ENCODE data around the gene PRSS48. TPM values are rescaled to one million over a fixed set of nuclear protein-coding genes. Genes with fewer than 3 reads are reported as not detected.

PRSS48 gene
- total RNA-seq = not detected in 2 replicates

GRCh38 chr4:151276787-151277562, at the start of gene PRSS48:
Gene PRSS48, plus strand, starts transcription at chr4:151277161. Its CDS starts 12 bp downstream, at chr4:151277173.

GRCh38 chr4:151325111-151325948, 48.4 kb downstream of the PRSS48 start, which contains the start of gene SH3D19:
Gene SH3D19, minus strand, starts transcription at chr4:151325605. Its CDS starts 253 bp downstream, at chr4:151325352.

Other genes starting within 250 kb of the PRSS48 start
- gene RPS3A, start 177.5 kb upstream of the PRSS48 start, total RNA-seq = 2,726 and 4,108 TPM in 2 replicates
- 22.7 and 26.4 TPM in 2 replicates for gene SH3D19, start 48.4 kb downstream of the PRSS48 start, total RNA-seq
- gene FHIP1A, start 132.0 kb downstream of the PRSS48 start, total RNA-seq = under 0.01 and 0.30 TPM in 2 replicates

Measured in epithelial cell of umbilical artery (primary cell).